DOHH2 (cell line): Measurements from ENCODE around the gene ROBO2.

Experiments used
- H3F3A ChIP-seq: fragments of 200-600 bp; sonication (generic), shearing (Covaris generic); 2 replicates; pipeline ENCODE4 v1.6.0; 2016; ENCODE audit warnings: antibody characterized with exemption, mild to moderate bottlenecking; ENCODE audit not compliant: control insufficient read depth, insufficient read depth
- H3K27ac ChIP-seq: fragments of 200-600 bp; sonication (generic); 2 replicates; pipeline ENCODE4 v1.5.1; 2014; ENCODE audit warnings: low read depth, mild to moderate bottlenecking, low read length, moderate library complexity
- H3K27me3 ChIP-seq: fragments of 200-600 bp; sonication (generic); 2 replicates; pipeline ENCODE4 v1.6.1; 2014; ENCODE audit warnings: mild to moderate bottlenecking, low read length, mixed read lengths; ENCODE audit not compliant: control insufficient read depth
- H3K36me3 ChIP-seq: fragments of 200-600 bp; sonication (generic); 2 replicates; pipeline ENCODE4 v1.6.1; 2014; ENCODE audit warnings: mild to moderate bottlenecking, low read length, moderate library complexity, mixed read lengths; ENCODE audit not compliant: control insufficient read depth
- H3K4me1 ChIP-seq: fragments of 200-600 bp; sonication (generic); 2 replicates; pipeline ENCODE4 v1.6.1; 2014; ENCODE audit warnings: mild to moderate bottlenecking, low read length, mixed read lengths; ENCODE audit not compliant: control insufficient read depth
- H3K4me2 ChIP-seq: fragments of 200-600 bp; sonication (generic); 2 replicates; pipeline ENCODE4 v1.6.0; 2014; ENCODE audit warnings: mild to moderate bottlenecking, low read length, moderate library complexity
- H3K4me3 ChIP-seq: fragments of 200-600 bp; sonication (generic); 2 replicates; pipeline ENCODE4 v1.5.1; 2014; ENCODE audit warnings: mild to moderate bottlenecking, low read length, mixed read lengths
- H3K79me2 ChIP-seq: fragments of 200-600 bp; sonication (generic); 2 replicates; pipeline ENCODE4 v1.6.1; 2014; ENCODE audit warnings: mild to moderate bottlenecking, low read length, mixed read lengths; ENCODE audit not compliant: control insufficient read depth
- H3K9me2 ChIP-seq: fragments of 200-600 bp; sonication (generic); replicated peaks from 2 replicates; pipeline ENCODE4 v1.6.1; 2014; ENCODE audit warnings: mild to moderate bottlenecking, low read length, mixed read lengths; ENCODE audit not compliant: control insufficient read depth
- H3K9me3 ChIP-seq: fragments of 200-600 bp; sonication (generic); 2 replicates; pipeline ENCODE4 v1.6.1; 2014; ENCODE audit warnings: antibody characterized with exemption, low read length, mixed read lengths; ENCODE audit not compliant: control insufficient read depth, insufficient read depth
- H4K20me1 ChIP-seq: fragments of 200-600 bp; sonication (generic); 2 replicates; pipeline ENCODE4 v1.6.0; 2014; ENCODE audit warnings: low read depth, mild to moderate bottlenecking, antibody characterized with exemption, low read length, moderate library complexity; ENCODE audit not compliant: control insufficient read depth, insufficient read depth
- EZH2phosphoT487 ChIP-seq: fragments of 200-600 bp; sonication (generic); IDR thresholded peaks from 2 replicates; pipeline ENCODE4 v1.6.1; 2017; ENCODE audit warnings: borderline replicate concordance, mild to moderate bottlenecking, antibody characterized with exemption, low read length, moderate library complexity, mixed read lengths
- TF ChIP-seq, protein P1 (sequence below): fragments of 200-600 bp; sonication (generic); IDR thresholded peaks from one replicate; pipeline ENCODE4 v1.5.1; 2014; ENCODE audit warnings: antibody characterized with exemption, mild to moderate bottlenecking, low read depth, low read length; ENCODE audit not compliant: poor library complexity, severe bottlenecking

The ROBO2 gene

DNA sequence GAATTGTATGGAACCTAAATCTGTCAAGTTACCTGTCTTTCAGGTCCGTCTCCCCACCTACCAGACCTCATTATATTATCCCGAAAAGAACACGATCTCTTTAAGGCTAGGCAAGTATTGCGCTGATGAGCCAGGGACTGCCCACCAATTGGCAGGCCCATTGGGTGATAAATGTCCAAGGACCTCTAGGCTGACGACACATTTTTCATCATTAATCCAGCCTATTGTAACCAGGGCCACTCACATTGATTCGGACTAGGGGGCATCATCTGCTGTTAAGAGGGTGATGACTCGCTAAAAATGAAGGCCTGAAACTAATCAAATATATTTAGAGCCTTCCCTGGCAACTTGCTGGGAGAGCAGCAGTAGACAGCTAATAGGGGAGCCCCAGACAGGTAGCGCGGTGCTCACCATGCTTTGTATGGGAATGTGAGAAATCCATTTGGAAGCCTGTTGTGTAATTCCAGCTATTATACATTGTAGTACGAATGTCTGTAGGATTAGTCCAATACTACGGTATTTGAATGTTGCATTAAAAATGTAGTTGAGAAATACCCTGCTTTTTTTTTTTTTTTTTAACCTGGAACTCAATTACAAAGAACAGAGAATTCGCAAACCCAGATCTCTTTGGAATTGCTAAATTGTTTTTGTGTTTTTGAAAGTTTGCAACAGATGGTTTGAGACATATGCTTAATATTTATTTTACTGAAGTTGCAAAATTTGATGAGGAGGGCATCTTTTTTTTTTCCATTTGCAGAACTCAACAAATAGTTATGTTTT, 156.1 kb downstream of the ROBO2 start:
- no peaks in the 10 kb centered on the region for H3F3A ChIP-seq
- H3K9me3 ChIP-seq = no peaks in the 10 kb centered on the region
- H3K4me1 ChIP-seq = no peaks in the 10 kb centered on the region
- TF ChIP-seq EZH2phosphoT487 = no peak
- TF ChIP-seq, protein P1, sequence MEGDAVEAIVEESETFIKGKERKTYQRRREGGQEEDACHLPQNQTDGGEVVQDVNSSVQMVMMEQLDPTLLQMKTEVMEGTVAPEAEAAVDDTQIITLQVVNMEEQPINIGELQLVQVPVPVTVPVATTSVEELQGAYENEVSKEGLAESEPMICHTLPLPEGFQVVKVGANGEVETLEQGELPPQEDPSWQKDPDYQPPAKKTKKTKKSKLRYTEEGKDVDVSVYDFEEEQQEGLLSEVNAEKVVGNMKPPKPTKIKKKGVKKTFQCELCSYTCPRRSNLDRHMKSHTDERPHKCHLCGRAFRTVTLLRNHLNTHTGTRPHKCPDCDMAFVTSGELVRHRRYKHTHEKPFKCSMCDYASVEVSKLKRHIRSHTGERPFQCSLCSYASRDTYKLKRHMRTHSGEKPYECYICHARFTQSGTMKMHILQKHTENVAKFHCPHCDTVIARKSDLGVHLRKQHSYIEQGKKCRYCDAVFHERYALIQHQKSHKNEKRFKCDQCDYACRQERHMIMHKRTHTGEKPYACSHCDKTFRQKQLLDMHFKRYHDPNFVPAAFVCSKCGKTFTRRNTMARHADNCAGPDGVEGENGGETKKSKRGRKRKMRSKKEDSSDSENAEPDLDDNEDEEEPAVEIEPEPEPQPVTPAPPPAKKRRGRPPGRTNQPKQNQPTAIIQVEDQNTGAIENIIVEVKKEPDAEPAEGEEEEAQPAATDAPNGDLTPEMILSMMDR = no peak
- H3K27me3 ChIP-seq = no peaks in the 10 kb centered on the region
- H3K36me3 ChIP-seq = no peaks in the 10 kb centered on the region
- H3K4me2 ChIP-seq = no peak overlapping the region
- H3K79me2 ChIP-seq = no peaks in the 10 kb centered on the region
- H3K4me3 ChIP-seq = no peak overlapping the region
- no peaks in the 10 kb centered on the region for H3K9me2 ChIP-seq
- no peak overlapping the region for H3K27ac ChIP-seq
- no peaks in the 10 kb centered on the region for H4K20me1 ChIP-seq

DNA sequence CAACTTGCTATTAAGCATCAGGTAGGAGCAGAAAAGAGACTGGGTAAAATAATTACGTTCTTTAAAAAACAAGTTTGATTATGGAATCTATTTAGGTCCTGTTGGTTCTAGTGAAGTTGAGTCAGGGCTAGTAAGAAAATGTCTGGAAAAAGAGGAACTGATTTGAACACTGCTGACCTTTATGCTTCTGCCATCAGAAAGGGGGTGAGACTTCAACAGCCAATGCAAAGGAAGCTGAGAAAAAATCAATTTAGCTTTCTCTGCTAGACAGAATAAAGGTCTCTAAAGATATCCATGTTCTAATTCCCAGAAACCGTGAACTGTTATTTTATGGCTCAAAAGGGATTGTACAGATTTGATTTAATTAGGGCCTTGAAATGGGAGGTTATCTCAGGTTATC, 157.5 kb downstream of the ROBO2 start:
- H3K9me2 ChIP-seq = no peaks in the 10 kb centered on the region
- H3K4me1 ChIP-seq = no peaks in the 10 kb centered on the region
- H3K27ac ChIP-seq = no peak overlapping the region
- no peaks in the 10 kb centered on the region for H3K36me3 ChIP-seq
- H3K4me2 ChIP-seq = no peak overlapping the region
- H4K20me1 ChIP-seq = no peaks in the 10 kb centered on the region
- TF ChIP-seq, protein P1 = no peak
- no peak for TF ChIP-seq EZH2phosphoT487
- H3K9me3 ChIP-seq = no peaks in the 10 kb centered on the region
- no peaks in the 10 kb centered on the region for H3K27me3 ChIP-seq
- H3F3A ChIP-seq = no peaks in the 10 kb centered on the region
- H3K79me2 ChIP-seq = no peaks in the 10 kb centered on the region
- no peak overlapping the region for H3K4me3 ChIP-seq

DNA sequence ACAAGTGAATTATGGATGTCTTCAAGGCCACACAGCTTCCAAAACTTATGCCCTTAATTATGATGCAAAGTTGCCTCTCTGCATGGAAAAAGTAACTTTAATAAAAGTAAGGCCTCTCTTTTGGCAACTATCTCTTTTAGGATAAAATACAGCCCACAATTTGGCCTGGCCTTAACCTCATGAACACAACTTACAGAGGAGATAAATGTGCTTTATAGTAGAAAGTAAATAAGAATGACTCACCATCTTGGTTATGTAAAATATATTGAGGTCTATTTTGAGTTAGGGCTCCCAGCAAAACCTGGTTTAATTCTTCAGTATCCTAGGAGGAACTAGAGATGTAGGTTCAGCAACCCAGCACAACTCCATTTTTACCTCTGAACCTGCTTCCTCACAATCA, 164.0 kb downstream of the ROBO2 start:
- Histone ChIP-seq H3K27ac (no peak overlapping the region), H4K20me1 (no peaks in the 10 kb centered on the region), H3K27me3 (no peaks in the 10 kb centered on the region), H3F3A (no peaks in the 10 kb centered on the region), H3K4me2 (no peak overlapping the region), H3K4me1 (no peaks in the 10 kb centered on the region), H3K79me2 (no peaks in the 10 kb centered on the region), H3K4me3 (no peak overlapping the region), H3K9me3 (no peaks in the 10 kb centered on the region), H3K9me2 (no peaks in the 10 kb centered on the region), H3K36me3 (no peaks in the 10 kb centered on the region)
- TF ChIP-seq, protein P1 = no peak
